HFFc6 (cell line): ENCODE data around the gene BCO2. TPM values are rescaled to one million over a fixed set of nuclear protein-coding genes. Genes with fewer than 3 reads are reported as not detected.
"Not testable (repeated sequence)": the region's sequence is repeated elsewhere in the genome, so short reads cannot be mapped to it uniquely, and the experiment has no call there.

Experiments
- DNase-seq: peaks from one replicate; pipeline ENCODE4 v3.0.0-alpha.2; 2018
- H3K27ac Mint-ChIP-seq: 2 replicates; pipeline ENCODE4 v1.8.0; 2020; ENCODE audit warnings: mild to moderate bottlenecking, mixed read lengths
- H3K27me3 Mint-ChIP-seq: 2 replicates; pipeline ENCODE4 v1.8.0; 2021; ENCODE audit warnings: mild to moderate bottlenecking, moderate library complexity, mixed read lengths; ENCODE audit not compliant: insufficient read depth
- H3K36me3 Mint-ChIP-seq: 2 replicates; pipeline ENCODE4 v1.8.0; 2021; ENCODE audit warnings: low read depth, mixed read lengths
- H3K4me1 Mint-ChIP-seq: 2 replicates; pipeline ENCODE4 v1.8.0; 2020; ENCODE audit warnings: low read depth, mixed read lengths
- H3K4me3 Mint-ChIP-seq: 2 replicates; pipeline ENCODE4 v1.8.0; 2020; ENCODE audit warnings: mild to moderate bottlenecking, moderate library complexity, mixed read lengths
- H3K9me3 Mint-ChIP-seq: 2 replicates; pipeline ENCODE4 v1.8.0; 2020; ENCODE audit warnings: mild to moderate bottlenecking, mixed read lengths
- total RNA-seq, 6 experiments: library from RNA; stranded (reverse); fragmentation: NEBNext Ultra II Directional; extraction: Animal tissue kit (Norgen Biotek cat#: 25700); gene quantifications; 2 replicates in 1 of 6; 3 replicates in 5 of 6; pipeline ENCODE4 v1.2.3, GENCODE V29; 2021
- TF ChIP-seq, protein P1 (sequence below): fragments of 200-600 bp; sonication (generic); IDR thresholded peaks from 2 replicates; pipeline ENCODE4 v1.5.0; 2021; ENCODE audit warnings: antibody characterized with exemption, mild to moderate bottlenecking

The BCO2 gene
- total RNA-seq, 6 experiments from 2014 or later: 0.83 to 2.0 (median 1.3) TPM

DNA sequence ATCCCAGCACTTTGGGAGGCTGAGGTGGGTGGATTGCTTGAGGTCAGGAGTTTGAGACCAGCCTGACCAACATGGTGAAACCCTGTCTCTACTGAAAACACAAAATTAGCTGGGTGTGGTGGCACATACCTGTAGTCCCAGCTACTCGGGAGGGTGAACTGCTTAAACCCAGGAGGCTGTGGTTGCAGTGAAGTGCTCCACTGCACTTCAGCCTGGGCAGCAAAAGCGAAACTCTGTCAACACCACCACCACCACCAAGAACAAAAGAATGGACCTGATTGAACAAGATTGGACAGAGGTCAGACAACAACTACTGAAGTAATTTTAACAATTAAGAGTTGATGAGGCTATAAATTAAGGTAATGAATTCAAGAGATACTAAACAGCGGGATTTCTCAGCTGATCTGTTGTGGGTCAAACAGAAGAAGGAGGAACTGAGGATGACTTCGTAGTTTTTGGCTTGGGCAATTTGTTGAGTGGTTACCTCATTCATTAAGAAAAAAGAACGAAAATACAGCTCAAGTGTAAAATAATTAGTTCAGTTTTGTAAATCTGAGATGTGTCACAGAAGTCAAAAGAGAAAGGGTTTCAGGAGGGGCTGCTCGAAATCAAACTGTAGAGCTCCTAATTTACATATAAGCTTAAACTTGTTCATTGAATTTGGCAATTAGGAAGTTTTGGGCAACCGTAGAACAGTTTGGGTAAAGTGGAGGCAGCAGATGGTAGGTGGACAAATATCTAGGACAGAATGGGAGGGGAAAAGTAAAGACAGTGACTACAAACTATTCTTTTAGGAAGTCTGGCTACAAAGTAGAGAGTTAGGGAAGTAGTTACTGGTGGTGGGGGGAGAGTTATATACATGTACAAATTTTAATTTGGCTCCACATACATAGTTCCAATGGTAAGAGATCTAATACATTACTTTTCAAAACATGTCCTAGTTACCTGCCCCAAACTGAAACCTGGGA is 15.9 kb upstream of the BCO2 start:
- no peak overlapping the region; the same call in 1 of the 2 replicates for H3K27ac Mint-ChIP-seq
- DNase-seq: no peak
- H3K36me3 Mint-ChIP-seq: no peaks in the 10 kb centered on the region
- no peaks in the 10 kb centered on the region for H3K27me3 Mint-ChIP-seq
- TF ChIP-seq, protein P1, sequence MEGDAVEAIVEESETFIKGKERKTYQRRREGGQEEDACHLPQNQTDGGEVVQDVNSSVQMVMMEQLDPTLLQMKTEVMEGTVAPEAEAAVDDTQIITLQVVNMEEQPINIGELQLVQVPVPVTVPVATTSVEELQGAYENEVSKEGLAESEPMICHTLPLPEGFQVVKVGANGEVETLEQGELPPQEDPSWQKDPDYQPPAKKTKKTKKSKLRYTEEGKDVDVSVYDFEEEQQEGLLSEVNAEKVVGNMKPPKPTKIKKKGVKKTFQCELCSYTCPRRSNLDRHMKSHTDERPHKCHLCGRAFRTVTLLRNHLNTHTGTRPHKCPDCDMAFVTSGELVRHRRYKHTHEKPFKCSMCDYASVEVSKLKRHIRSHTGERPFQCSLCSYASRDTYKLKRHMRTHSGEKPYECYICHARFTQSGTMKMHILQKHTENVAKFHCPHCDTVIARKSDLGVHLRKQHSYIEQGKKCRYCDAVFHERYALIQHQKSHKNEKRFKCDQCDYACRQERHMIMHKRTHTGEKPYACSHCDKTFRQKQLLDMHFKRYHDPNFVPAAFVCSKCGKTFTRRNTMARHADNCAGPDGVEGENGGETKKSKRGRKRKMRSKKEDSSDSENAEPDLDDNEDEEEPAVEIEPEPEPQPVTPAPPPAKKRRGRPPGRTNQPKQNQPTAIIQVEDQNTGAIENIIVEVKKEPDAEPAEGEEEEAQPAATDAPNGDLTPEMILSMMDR: no peak
- peaks cover 82% of the 10 kb centered on the region for H3K4me1 Mint-ChIP-seq
- H3K9me3 Mint-ChIP-seq: no peaks in the 10 kb centered on the region
- no peak overlapping the region for H3K4me3 Mint-ChIP-seq

DNA sequence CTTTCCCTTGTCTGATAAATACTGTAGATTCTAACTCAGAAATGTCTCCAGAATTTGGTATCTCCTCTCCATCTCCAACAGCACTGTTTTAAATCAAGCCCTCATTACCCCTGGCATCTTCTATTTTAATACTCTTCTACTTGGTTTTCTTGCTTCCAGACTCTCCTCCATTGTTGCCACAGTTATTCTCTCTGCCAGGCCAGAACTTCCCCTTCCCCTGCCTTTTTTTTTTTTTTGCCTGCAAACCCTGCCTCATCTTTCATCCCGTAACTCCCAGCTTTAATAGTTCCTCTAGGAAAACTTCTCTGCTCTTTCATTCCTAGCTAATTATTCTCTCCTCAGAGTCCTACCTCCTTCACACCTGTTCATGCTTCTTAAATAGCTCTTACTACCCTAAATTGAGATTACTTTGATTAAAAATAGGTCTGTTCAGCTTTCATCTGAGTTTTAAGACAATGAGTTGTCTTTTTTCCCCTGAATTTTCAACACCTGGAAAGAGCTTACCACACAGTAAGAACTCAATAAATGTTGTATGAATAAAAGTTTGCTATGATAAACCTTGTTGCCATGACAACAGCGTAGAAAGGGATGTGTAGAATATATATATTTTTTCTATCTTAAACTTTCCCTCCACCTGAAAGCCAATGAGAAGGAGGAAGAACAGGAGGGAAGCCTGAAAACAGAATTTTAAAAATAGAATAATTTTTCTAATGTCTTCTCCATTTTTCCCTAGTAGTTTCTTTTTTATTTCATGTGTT is 15.0 kb upstream of the BCO2 start:
- Mint-ChIP-seq H3K27ac (peak overlapping the region; percentile 8; the same call in 1 of the 2 replicates), H3K36me3 (no peaks in the 10 kb centered on the region), H3K9me3 (no peaks in the 10 kb centered on the region), H3K27me3 (no peaks in the 10 kb centered on the region), H3K4me3 (no peak overlapping the region), H3K4me1 (peaks cover 89% of the 10 kb centered on the region)
- no peak for DNase-seq
- TF ChIP-seq, protein P1: no peak

DNA sequence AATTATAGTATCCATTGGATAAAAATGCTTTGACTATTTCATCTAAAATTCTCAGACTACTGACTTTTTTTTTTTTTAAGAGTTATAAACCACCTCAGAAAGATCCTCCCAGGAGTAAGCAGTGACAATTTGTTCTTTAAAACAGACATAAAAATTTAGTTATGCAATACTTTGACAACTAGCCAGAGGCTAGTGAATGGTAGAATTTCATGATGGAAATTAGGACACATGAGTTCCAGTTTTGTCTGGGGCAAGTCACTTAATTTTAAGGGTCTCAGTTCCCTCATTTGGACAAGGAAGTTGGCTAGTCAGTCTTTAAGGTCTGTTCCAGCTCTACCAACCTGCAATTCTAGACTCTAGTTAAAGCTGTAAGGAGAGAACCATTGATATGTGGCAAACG is 14.3 kb upstream of the BCO2 start:
- TF ChIP-seq, protein P1: no peak
- Mint-ChIP-seq H3K4me1 (peaks cover 82% of the 10 kb centered on the region), H3K4me3 (no peak overlapping the region), H3K27ac (no peak overlapping the region), H3K36me3 (no peaks in the 10 kb centered on the region), H3K9me3 (no peaks in the 10 kb centered on the region), H3K27me3 (no peaks in the 10 kb centered on the region)
- DNase-seq: no peak

DNA sequence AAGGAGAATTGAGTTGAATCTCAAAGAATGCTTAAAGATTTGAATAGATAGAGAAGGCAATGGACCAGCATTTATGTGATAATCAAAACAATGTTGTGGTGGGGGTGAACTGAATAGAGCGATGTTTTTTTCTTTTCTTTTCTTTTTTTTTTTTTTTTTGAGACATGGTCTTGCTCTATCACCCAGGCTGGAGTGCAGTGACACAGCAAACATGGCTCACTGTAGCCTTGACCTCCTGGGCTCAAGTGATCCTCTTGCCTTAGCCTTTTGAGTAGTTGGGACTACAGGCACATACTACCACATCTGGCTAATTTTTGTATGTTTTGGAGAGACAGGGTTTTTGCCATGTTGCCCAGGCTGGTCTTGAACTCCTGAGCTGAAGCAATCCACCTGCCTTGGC is 13.1 kb upstream of the BCO2 start:
- H3K27ac Mint-ChIP-seq: peak overlapping the region; percentile 79; the same call in 1 of the 2 replicates
- peaks cover 83% of the 10 kb centered on the region for H3K4me1 Mint-ChIP-seq
- peak overlapping the region; percentile 83; the same call in 1 of the 2 replicates for H3K4me3 Mint-ChIP-seq
- H3K27me3 Mint-ChIP-seq, DNase-seq, H3K36me3 Mint-ChIP-seq, H3K9me3 Mint-ChIP-seq: not testable (repeated sequence)

DNA sequence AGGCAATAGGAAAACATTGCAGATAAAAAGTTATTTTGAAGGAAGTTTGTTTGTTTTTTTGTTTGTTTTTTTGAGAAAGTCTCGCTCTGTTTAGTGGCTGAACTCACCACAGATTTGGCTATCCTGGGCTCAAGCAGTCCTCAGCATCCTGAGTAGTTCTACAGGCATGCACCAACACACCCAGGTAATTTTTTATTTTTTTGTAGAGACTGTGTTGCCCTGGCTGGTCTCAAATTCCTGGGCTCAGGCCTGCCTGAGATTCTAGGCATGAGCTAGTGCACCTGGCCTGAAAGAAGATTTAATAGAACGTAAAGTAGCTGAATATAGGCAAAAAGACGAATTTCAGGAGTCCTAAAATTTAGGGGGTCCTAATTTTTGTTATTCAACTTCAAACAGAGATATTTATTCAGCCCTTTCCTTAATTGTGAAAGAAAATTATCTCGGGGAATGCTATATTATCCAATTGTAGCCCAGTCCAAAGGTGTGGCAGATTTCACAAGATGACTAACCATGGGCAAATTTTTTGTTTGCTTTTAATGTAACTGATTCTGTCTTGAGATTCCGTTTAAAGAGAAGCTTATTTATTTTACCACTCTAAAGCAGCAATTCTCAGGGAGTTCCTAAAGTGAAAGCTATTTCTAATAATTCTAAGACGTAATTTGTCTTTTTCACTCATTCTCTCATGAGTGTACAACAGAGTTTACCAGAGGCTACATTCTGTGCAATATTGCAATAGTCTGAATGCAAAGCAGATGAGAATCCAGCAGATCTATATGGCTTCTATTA is 12.4 kb upstream of the BCO2 start:
- Mint-ChIP-seq H3K36me3 (peaks cover 12% of the 10 kb centered on the region), H3K9me3 (no peaks in the 10 kb centered on the region), H3K4me1 (peaks cover 75% of the 10 kb centered on the region), H3K27me3 (peaks cover 4% of the 10 kb centered on the region; the same call in 1 of the 2 replicates), H3K4me3 (peak overlapping the region; percentile 83), H3K27ac (peak overlapping the region; percentile 79)
- peak; percentile 53 for DNase-seq
- TF ChIP-seq, protein P1: no peak
